Suprapubic skin (tissue), 4 donors: ENCODE data around the gene RFX8. TPM values are rescaled to one million over a fixed set of nuclear protein-coding genes. Genes with fewer than 3 reads are reported as not detected.

ENCODE experiments used
- DNase-seq, 2 donors: peaks; one replicate each; pipeline ENCODE4 v3.0.0-alpha.2; 2019; ENCODE audit warnings: low spot score in 2 of 2
- H3K27ac ChIP-seq: fragments of 200-600 bp; sonication (generic); one replicate; pipeline ENCODE4 v1.5.1; 2019
- H3K27me3 ChIP-seq: fragments of 200-600 bp; sonication (generic); one replicate; pipeline ENCODE4 v1.5.1; 2019
- H3K36me3 ChIP-seq: fragments of 200-600 bp; sonication (generic); one replicate; pipeline ENCODE4 v1.5.1; 2019
- H3K4me1 ChIP-seq: fragments of 200-600 bp; sonication (generic); one replicate; pipeline ENCODE4 v1.5.1; 2019
- H3K4me3 ChIP-seq: fragments of 200-600 bp; sonication (generic); one replicate; pipeline ENCODE4 v1.5.1; 2019; ENCODE audit warnings: mild to moderate bottlenecking
- H3K9me3 ChIP-seq: fragments of 200-600 bp; sonication (generic); one replicate; pipeline ENCODE4 v1.5.1; 2019
- CTCF ChIP-seq, 2 donors: fragments of 200-600 bp in 1 of 2; fragments of 450-650 bp in 1 of 2; sonication (generic) in 1 of 2; IDR thresholded peaks; one replicate each; pipeline ENCODE4 v1.5.1; 2016 to 2019; ENCODE audit warnings: antibody characterized with exemption in 2 of 2, mild to moderate bottlenecking in 1 of 2, moderate library complexity in 1 of 2
- EP300 ChIP-seq: sonication (generic); formaldehyde crosslinking; IDR thresholded peaks from one replicate; pipeline ENCODE4 v1.6.1; 2017; ENCODE audit warnings: antibody characterized with exemption
- POLR2A ChIP-seq, 2 donors: fragments of 450-650 bp; IDR thresholded peaks; one replicate each; pipeline ENCODE4 v1.6.1; 2017; ENCODE audit warnings: antibody characterized with exemption in 2 of 2, mild to moderate bottlenecking in 2 of 2, moderate library complexity in 2 of 2
- POLR2AphosphoS5 ChIP-seq, 3 donors: sonication (generic); formaldehyde crosslinking; IDR thresholded peaks; one replicate each; pipeline ENCODE4 v1.6.1; 2017; ENCODE audit warnings: antibody characterized with exemption in 3 of 3
- WGBS: methylation state at CpG from one replicate; pipeline ENCODE4 v1.1.5; 2018; 5-methylcytosine and 5-hydroxymethylcytosine counted together
- total RNA-seq, 4 donors: library from RNA; depleted of rRNA; stranded (reverse); fragments of >200 nt; gene quantifications; one replicate each; pipeline ENCODE4 v1.1.0, GENCODE V29; 2016

Gene RFX8
- total RNA-seq, 4 donors from 2014 or later: 0.70 TPM; not detected in 3

GRCh38 chr2:101349893-101350662 is 124.8 kb downstream of the RFX8 start:
- TF ChIP-seq CTCF (IDR thresholded peaks at IDR 0.05) (no peak), EP300 (no peak), POLR2AphosphoS5 (IDR thresholded peaks at IDR 0.05) (no peak)
- H3K36me3 ChIP-seq: no peaks in the 10 kb centered on the region
- H3K4me3 ChIP-seq: no peak overlapping the region
- WGBS: 75% methylated on average over 7 of the region's 7 CpGs
- no peak for DNase-seq
- no peaks in the 10 kb centered on the region for H3K4me1 ChIP-seq
- H3K27ac ChIP-seq: no peak overlapping the region
- H3K27me3 ChIP-seq: no peaks in the 10 kb centered on the region
- no peaks in the 10 kb centered on the region for H3K9me3 ChIP-seq

- no peak for DNase-seq
- Histone ChIP-seq H3K4me3 (no peak overlapping the region), H3K9me3 (no peaks in the 10 kb centered on the region), H3K36me3 (no peaks in the 10 kb centered on the region), H3K27ac (no peak overlapping the region), H3K27me3 (no peaks in the 10 kb centered on the region), H3K4me1 (no peaks in the 10 kb centered on the region)
- 82% methylated on average over 1 of the region's 1 CpG for WGBS
- TF ChIP-seq POLR2A (IDR thresholded peaks at IDR 0.05) (no peak), EP300 (no peak), CTCF (IDR thresholded peaks at IDR 0.05) (no peak), POLR2AphosphoS5 (IDR thresholded peaks at IDR 0.05) (no peak)
These were observed 126.0 kb downstream of the RFX8 start for GRCh38 chr2:101348883-101349282.

Other genes starting within 250 kb of the RFX8 start
- 10 to 100 TPM; 24.9 to 32.7 (median 28.6) TPM for gene CNOT11, start 222.2 kb downstream of the RFX8 start, total RNA-seq
- gene RNF149, start 166.4 kb downstream of the RFX8 start, total RNA-seq: 100 to 1,000 TPM in 1 of 4 donors, 10 to 100 TPM in 3; 70.1 to 135 (median 77.7) TPM
- gene CREG2, start 87.6 kb downstream of the RFX8 start, total RNA-seq: 1 to 10 TPM in 1 of 4 donors, under 1 TPM in 1, not detected in 2; 0.17 to 1.3 TPM
- gene MAP4K4, start 222.6 kb upstream of the RFX8 start, total RNA-seq: 10 to 100 TPM; 29.6 to 56.6 (median 38.2) TPM